ENCODE data around the gene MEIOB.

- TF ChIP-seq ZFP3 (CRISPR knock-in tag; IDR thresholded peaks at IDR 0.05) (no peak), TOX (CRISPR knock-in tag; IDR thresholded peaks at IDR 0.05; ENCODE audit: borderline replicate concordance) (no peak), ZFP30 (CRISPR knock-in tag; IDR thresholded peaks at IDR 0.05) (no peak), TCF4 (CRISPR knock-in tag; IDR thresholded peaks at IDR 0.05; ENCODE audit: borderline replicate concordance) (no peak)
These were observed 5.9 kb downstream of the MEIOB start for GRCh38 chr16:1865902-1866690.
